Activated CD4-positive, alpha-beta T cell treated with anti-CD3 and anti-CD28 coated beads, Interleukin-2, amount 50 U/mL, for 1 hour (primary cell): ENCODE results near the gene RPTOR.
A peak's percentile ranks its signal among the peaks of the same experiment; 100 is the strongest.
"Not testable (repeated sequence)": the region's sequence is repeated elsewhere in the genome, so short reads cannot be mapped to it uniquely, and the experiment has no call there.

Experiments
- DNase-seq: peaks from one replicate; pipeline ENCODE4 v3.0.0-alpha.2; 2020

RPTOR gene

GRCh38 chr17:80749611-80750010, 205.0 kb downstream of the RPTOR start:
- no peak for DNase-seq

GRCh38 chr17:80750263-80750662, 205.6 kb downstream of the RPTOR start:
- DNase-seq = no peak

GRCh38 chr17:80751070-80751945, 206.7 kb downstream of the RPTOR start:
- DNase-seq = no peak

- DNase-seq = no peak
Observed at GRCh38 chr17:80751946-80752581, 207.4 kb downstream of the RPTOR start.

- DNase-seq = no peak
Observed at GRCh38 chr17:80753685-80754345, 209.2 kb downstream of the RPTOR start.

- no peak for DNase-seq
Observed at GRCh38 chr17:80754846-80755245, 210.2 kb downstream of the RPTOR start.

- no peak for DNase-seq
Observed at GRCh38 chr17:80755650-80756405, 211.2 kb downstream of the RPTOR start.

- DNase-seq = no peak
Observed at GRCh38 chr17:80758481-80759376, 214.1 kb downstream of the RPTOR start.

GRCh38 chr17:80759377-80759673, 214.7 kb downstream of the RPTOR start:
- DNase-seq = no peak

- DNase-seq = no peak
Observed at GRCh38 chr17:80760511-80760911, 215.9 kb downstream of the RPTOR start.

- DNase-seq = peak; percentile 78
Observed at GRCh38 chr17:80761110-80761871, 216.7 kb downstream of the RPTOR start.

- DNase-seq = no peak
Observed at GRCh38 chr17:80762076-80762475, 217.4 kb downstream of the RPTOR start.

GRCh38 chr17:80763293-80763867, 218.7 kb downstream of the RPTOR start:
- DNase-seq = no peak

- DNase-seq = not testable (repeated sequence)
Observed at GRCh38 chr17:80764627-80765145, 220.0 kb downstream of the RPTOR start.

- DNase-seq = no peak
Observed at GRCh38 chr17:80765241-80765961, 220.8 kb downstream of the RPTOR start.

GRCh38 chr17:80766290-80766855, 221.7 kb downstream of the RPTOR start:
- DNase-seq = no peak

GRCh38 chr17:80768389-80768788, 223.8 kb downstream of the RPTOR start:
- DNase-seq = no peak

GRCh38 chr17:80768936-80769335, 224.3 kb downstream of the RPTOR start:
- DNase-seq = no peak

GRCh38 chr17:80769516-80769915, 224.9 kb downstream of the RPTOR start:
- no peak for DNase-seq
